ENCODE data around the gene SIL1.
"Not testable (repeated sequence)": the region's sequence is repeated elsewhere in the genome, so short reads cannot be mapped to it uniquely, and the experiment has no call there.

SIL1 gene

GRCh38 chr5:139068060-139068459 is 130.1 kb downstream of the SIL1 start:
- no peak for DNase-seq (ENCODE audit: low read depth)

GRCh38 chr5:139065306-139065705 is 132.9 kb downstream of the SIL1 start:
- DNase-seq (ENCODE audit: low read depth), result no peak

GRCh38 chr5:139064613-139065012 is 133.6 kb downstream of the SIL1 start:
- no peak for DNase-seq (ENCODE audit: low read depth)

- no peak for DNase-seq (ENCODE audit: low read depth)
Observed at GRCh38 chr5:139063664-139064054, 134.5 kb downstream of the SIL1 start.

- no peak for DNase-seq (ENCODE audit: low read depth)
Observed at GRCh38 chr5:139062910-139063663, 135.1 kb downstream of the SIL1 start.

- no peak for DNase-seq (ENCODE audit: low read depth)
Observed at GRCh38 chr5:139061856-139062255, 136.3 kb downstream of the SIL1 start.

- peak; percentile 44 for DNase-seq (ENCODE audit: low read depth)
Observed at GRCh38 chr5:139061274-139061673, 136.9 kb downstream of the SIL1 start.

- DNase-seq (ENCODE audit: low read depth), result no peak
Observed at GRCh38 chr5:139058121-139058520, 140.0 kb downstream of the SIL1 start.

GRCh38 chr5:139057045-139057939 is 140.9 kb downstream of the SIL1 start:
- not testable (repeated sequence) for DNase-seq (ENCODE audit: low read depth)

GRCh38 chr5:139052975-139053374 is 145.2 kb downstream of the SIL1 start:
- no peak for DNase-seq (ENCODE audit: low read depth)

- no peak for DNase-seq (ENCODE audit: low read depth)
Observed at GRCh38 chr5:139051392-139051791, 146.8 kb downstream of the SIL1 start.

GRCh38 chr5:139050432-139050831 is 147.7 kb downstream of the SIL1 start:
- DNase-seq (ENCODE audit: low read depth), result no peak

GRCh38 chr5:139049780-139050179 is 148.4 kb downstream of the SIL1 start:
- DNase-seq (ENCODE audit: low read depth), result no peak

GRCh38 chr5:139046551-139046950 is 151.6 kb downstream of the SIL1 start:
- DNase-seq (ENCODE audit: low read depth), result no peak

GRCh38 chr5:139043157-139043905 is 154.8 kb downstream of the SIL1 start:
- no peak for DNase-seq (ENCODE audit: low read depth)

- no peak for DNase-seq (ENCODE audit: low read depth)
Observed at GRCh38 chr5:139040081-139040480, 158.1 kb downstream of the SIL1 start.

GRCh38 chr5:139038613-139039305 is 159.4 kb downstream of the SIL1 start:
- DNase-seq (ENCODE audit: low read depth), result no peak

GRCh38 chr5:139037732-139038131 is 160.4 kb downstream of the SIL1 start:
- no peak for DNase-seq (ENCODE audit: low read depth)

GRCh38 chr5:139036332-139036731 is 161.8 kb downstream of the SIL1 start:
- not testable (repeated sequence) for DNase-seq (ENCODE audit: low read depth)

- no peak for DNase-seq (ENCODE audit: low read depth)
Observed at GRCh38 chr5:139027150-139027549, 171.0 kb downstream of the SIL1 start.

GRCh38 chr5:139025651-139026050 is 172.5 kb downstream of the SIL1 start:
- DNase-seq (ENCODE audit: low read depth), result no peak

- no peak for DNase-seq (ENCODE audit: low read depth)
Observed at GRCh38 chr5:139023286-139023685, 174.9 kb downstream of the SIL1 start.
